HL-60 (cell line): Measurements from ENCODE around the gene ZNF224.

Experiments used
- TF ChIP-seq, protein P1 (sequence below): IDR thresholded peaks from 2 replicates; pipeline ENCODE4 v1.6.1; 2012; ENCODE audit warnings: low read depth; ENCODE audit not compliant: insufficient replicate concordance
- TF ChIP-seq, protein P2 (sequence below): IDR thresholded peaks from one replicate; pipeline ENCODE4 v1.5.1; 2011; ENCODE audit warnings: low read length, control low read depth, inconsistent platforms; ENCODE audit not compliant: insufficient read depth

DNA sequence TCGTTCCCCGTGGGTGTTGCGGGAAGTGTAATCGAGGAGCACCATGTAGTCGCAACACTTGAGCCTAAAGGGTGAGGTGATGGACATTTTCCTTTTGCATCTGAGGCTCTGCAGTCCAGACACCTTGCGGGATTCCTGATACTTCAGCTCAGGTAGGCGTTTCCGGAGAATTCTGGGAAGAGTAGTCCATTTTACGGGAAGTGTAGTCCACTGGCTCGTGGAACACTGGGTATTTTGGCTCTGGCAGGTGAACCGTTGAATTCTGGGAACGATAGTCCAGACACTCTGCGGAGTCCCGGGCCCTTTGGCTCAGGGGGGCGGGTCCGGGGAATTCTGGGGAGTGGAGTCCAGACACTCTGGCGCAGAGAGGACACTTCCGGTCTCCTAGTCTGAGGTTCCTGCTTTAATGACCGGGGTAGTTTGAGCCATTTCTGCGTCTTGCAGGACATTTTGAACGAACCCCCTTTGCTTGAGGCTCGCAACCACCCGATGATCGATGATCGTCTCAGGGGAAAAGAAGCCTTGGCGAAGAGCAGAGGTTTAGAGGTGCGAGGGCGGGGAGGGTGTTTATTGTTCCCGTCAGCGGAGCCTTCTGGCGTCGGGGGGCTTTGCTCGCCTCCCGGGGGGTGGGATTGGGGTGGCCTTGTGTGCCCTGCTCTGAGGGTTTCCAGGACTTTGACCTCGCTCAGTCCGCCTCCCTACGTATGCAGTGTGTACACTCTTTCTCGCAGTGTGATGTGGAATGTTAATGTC, 42.3 kb upstream of the ZNF224 start, which contains the start of gene ZNF223:
- TF ChIP-seq, protein P1, sequence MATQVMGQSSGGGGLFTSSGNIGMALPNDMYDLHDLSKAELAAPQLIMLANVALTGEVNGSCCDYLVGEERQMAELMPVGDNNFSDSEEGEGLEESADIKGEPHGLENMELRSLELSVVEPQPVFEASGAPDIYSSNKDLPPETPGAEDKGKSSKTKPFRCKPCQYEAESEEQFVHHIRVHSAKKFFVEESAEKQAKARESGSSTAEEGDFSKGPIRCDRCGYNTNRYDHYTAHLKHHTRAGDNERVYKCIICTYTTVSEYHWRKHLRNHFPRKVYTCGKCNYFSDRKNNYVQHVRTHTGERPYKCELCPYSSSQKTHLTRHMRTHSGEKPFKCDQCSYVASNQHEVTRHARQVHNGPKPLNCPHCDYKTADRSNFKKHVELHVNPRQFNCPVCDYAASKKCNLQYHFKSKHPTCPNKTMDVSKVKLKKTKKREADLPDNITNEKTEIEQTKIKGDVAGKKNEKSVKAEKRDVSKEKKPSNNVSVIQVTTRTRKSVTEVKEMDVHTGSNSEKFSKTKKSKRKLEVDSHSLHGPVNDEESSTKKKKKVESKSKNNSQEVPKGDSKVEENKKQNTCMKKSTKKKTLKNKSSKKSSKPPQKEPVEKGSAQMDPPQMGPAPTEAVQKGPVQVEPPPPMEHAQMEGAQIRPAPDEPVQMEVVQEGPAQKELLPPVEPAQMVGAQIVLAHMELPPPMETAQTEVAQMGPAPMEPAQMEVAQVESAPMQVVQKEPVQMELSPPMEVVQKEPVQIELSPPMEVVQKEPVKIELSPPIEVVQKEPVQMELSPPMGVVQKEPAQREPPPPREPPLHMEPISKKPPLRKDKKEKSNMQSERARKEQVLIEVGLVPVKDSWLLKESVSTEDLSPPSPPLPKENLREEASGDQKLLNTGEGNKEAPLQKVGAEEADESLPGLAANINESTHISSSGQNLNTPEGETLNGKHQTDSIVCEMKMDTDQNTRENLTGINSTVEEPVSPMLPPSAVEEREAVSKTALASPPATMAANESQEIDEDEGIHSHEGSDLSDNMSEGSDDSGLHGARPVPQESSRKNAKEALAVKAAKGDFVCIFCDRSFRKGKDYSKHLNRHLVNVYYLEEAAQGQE, result peak; percentile 44
- TF ChIP-seq, protein P2, sequence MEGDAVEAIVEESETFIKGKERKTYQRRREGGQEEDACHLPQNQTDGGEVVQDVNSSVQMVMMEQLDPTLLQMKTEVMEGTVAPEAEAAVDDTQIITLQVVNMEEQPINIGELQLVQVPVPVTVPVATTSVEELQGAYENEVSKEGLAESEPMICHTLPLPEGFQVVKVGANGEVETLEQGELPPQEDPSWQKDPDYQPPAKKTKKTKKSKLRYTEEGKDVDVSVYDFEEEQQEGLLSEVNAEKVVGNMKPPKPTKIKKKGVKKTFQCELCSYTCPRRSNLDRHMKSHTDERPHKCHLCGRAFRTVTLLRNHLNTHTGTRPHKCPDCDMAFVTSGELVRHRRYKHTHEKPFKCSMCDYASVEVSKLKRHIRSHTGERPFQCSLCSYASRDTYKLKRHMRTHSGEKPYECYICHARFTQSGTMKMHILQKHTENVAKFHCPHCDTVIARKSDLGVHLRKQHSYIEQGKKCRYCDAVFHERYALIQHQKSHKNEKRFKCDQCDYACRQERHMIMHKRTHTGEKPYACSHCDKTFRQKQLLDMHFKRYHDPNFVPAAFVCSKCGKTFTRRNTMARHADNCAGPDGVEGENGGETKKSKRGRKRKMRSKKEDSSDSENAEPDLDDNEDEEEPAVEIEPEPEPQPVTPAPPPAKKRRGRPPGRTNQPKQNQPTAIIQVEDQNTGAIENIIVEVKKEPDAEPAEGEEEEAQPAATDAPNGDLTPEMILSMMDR, result no peak
